Colonic mucosa (tissue), 4 donors: ENCODE measurements around the gene AARSD1. TPM values are rescaled to one million over a fixed set of nuclear protein-coding genes. Genes with fewer than 3 reads are reported as not detected.

Experiments used
- DNase-seq: peaks from one replicate; pipeline ENCODE4 v3.0.0-alpha.2; 2020
- H3K27ac ChIP-seq: fragments of 200-600 bp; one replicate; pipeline ENCODE4 v1.8.0; 2021
- H3K27me3 ChIP-seq: fragments of 200-600 bp; one replicate; pipeline ENCODE4 v1.8.0; 2021
- H3K36me3 ChIP-seq: fragments of 200-600 bp; one replicate; pipeline ENCODE4 v1.8.0; 2021
- H3K4me1 ChIP-seq: fragments of 200-600 bp; one replicate; pipeline ENCODE4 v1.8.0; 2021; ENCODE audit warnings: mild to moderate bottlenecking
- H3K4me3 ChIP-seq: fragments of 200-600 bp; one replicate; pipeline ENCODE4 v1.8.0; 2021
- H3K9ac ChIP-seq, 2 donors: one replicate each; pipeline ENCODE4 v1.7.0; 2013; ENCODE audit warnings: control low read depth in 2 of 2, low read depth in 2 of 2, low read length in 2 of 2
- H3K9me3 ChIP-seq: fragments of 200-600 bp; one replicate; pipeline ENCODE4 v1.8.0; 2021
- intact Hi-C: fragments of 100-400 bp; cut with DNase I; formaldehyde crosslinking; loops from one replicate; pipeline ENCODE4 v1.14.1; 2022
- total RNA-seq, 2 donors: library from RNA; stranded (reverse); fragmentation: NEBNext Ultra II Directional in 1 of 2; extraction: Animal tissue kit (Norgen Biotek cat#: 25700) in 1 of 2; gene quantifications; one replicate each; pipeline ENCODE4 v1.2.1, GENCODE V29; 2021
- TF ChIP-seq, protein P1 (sequence below): fragments of 200-600 bp; IDR thresholded peaks from one replicate; pipeline ENCODE4 v1.8.0; 2022; ENCODE audit warnings: antibody characterized with exemption, mild to moderate bottlenecking
- donor health status: healthy.
- donor health status: DM: no; HTN: no; CAD: no.
- donor health status: DM: no; HTN: no; CAD: no.

AARSD1 gene
- total RNA-seq, 2 donors from 2014 or later: 19.8 to 34.3 TPM

DNA sequence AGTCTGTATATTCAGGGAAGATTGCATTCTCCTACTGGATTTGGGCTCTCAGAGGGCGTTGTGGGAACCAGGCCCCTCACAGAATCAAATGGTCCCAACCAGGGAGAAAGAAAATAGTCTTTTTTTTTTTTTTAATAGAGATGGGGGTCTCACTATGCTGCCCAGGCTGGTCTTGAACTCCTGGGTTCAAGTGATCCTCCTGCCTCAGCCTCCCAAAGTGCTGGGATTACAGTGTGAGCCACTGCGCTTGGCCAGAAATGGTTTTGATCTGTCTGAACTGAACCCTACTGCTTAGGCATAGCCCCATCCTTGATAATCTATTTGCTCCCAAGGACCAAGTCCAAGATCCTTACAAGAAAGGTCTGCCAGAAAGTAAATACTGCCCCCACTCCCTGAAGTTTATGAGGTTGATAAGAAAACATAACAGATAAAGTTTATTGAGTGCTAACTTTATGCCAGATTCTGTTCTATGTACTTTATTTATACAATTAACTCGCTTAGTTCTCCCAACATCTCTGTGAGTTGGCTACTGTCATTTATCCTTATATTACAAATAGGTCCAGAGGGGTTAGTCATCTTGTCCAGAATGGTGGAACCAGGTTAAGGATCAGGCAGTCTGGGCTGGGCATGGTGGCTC is 50.2 kb downstream of the AARSD1 start:
- Histone ChIP-seq H3K9ac (no peak overlapping the region), H3K27me3 (peaks cover 38% of the 10 kb centered on the region), H3K36me3 (no peaks in the 10 kb centered on the region), H3K9me3 (no peaks in the 10 kb centered on the region), H3K27ac (no peak overlapping the region), H3K4me3 (no peak overlapping the region), H3K4me1 (no peaks in the 10 kb centered on the region)
- TF ChIP-seq, protein P1, sequence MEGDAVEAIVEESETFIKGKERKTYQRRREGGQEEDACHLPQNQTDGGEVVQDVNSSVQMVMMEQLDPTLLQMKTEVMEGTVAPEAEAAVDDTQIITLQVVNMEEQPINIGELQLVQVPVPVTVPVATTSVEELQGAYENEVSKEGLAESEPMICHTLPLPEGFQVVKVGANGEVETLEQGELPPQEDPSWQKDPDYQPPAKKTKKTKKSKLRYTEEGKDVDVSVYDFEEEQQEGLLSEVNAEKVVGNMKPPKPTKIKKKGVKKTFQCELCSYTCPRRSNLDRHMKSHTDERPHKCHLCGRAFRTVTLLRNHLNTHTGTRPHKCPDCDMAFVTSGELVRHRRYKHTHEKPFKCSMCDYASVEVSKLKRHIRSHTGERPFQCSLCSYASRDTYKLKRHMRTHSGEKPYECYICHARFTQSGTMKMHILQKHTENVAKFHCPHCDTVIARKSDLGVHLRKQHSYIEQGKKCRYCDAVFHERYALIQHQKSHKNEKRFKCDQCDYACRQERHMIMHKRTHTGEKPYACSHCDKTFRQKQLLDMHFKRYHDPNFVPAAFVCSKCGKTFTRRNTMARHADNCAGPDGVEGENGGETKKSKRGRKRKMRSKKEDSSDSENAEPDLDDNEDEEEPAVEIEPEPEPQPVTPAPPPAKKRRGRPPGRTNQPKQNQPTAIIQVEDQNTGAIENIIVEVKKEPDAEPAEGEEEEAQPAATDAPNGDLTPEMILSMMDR: no peak
- intact Hi-C loops: no loop called here
- DNase-seq: no peak

DNA sequence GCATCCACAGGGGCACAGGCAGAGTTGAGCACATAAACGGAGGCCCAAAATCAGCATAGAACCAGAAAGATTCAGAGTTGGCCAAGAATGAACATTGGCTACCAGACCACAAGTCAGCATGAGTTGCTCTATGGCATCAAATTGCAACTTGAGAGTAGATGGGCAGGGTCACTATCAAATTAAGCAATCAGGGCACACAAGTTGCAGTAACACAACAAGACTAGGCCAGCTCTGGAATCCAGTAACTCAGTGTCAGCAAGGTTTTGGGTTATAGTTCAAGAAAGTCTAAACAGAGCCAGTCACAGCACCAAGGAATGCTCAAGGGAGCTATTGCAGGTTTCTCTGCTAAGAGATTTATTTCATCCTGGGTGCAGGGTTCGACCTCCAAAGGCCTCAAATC is 50.7 kb downstream of the AARSD1 start:
- DNase-seq: no peak

DNA sequence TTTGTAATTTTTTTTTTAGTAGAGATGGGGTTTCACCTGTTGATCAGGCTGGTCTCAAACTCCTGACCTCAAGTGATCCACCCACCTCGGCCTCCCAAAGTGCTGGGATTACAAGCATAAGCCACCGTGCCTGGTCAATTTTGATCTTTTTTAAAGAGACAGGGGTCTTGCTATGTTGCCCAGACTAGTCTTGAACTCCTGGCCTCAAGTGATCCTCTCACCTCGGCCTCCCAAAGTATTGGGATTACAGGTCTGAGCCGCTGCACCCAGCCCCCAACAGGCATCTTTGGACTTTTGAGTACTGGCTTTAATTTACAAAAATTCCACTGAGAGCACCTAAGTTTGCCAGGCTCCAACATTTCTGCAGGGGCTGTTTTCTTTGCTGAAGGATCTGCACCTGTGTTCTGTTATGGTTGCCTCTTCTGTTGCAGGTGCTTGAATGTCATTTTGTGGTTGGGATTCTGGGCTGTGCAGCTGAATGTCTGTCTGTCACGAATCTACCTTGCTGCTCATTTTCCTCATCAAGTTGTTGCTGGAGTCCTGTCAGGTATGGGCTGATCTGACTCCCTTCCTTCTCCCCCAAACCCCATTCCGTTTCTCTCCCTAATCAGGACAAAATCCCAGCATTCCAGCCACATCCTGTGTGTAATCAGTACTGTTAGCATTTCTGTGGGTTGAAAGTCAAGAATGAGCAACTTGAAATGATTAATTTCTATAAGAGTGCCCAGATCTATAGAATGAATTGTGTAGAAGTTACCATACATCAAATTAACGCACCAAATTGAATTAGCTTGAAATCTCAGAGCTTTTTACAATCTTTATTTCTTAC is 55.2 kb downstream of the AARSD1 start:
- Histone ChIP-seq H3K4me3 (no peak overlapping the region), H3K9me3 (no peaks in the 10 kb centered on the region), H3K27ac (no peak overlapping the region), H3K27me3 (peaks cover 27% of the 10 kb centered on the region), H3K4me1 (no peaks in the 10 kb centered on the region), H3K9ac (no peak overlapping the region), H3K36me3 (no peaks in the 10 kb centered on the region)
- intact Hi-C loops: no loop called here
- no peak for DNase-seq
- TF ChIP-seq, protein P1: no peak

More for the DNA sequence above, 50.7 kb downstream of the AARSD1 start:
- Histone ChIP-seq H3K27me3 (peaks cover 42% of the 10 kb centered on the region), H3K36me3 (no peaks in the 10 kb centered on the region), H3K4me1 (no peaks in the 10 kb centered on the region), H3K9ac (no peak overlapping the region), H3K4me3 (no peak overlapping the region), H3K27ac (no peak overlapping the region), H3K9me3 (no peaks in the 10 kb centered on the region)
- intact Hi-C loops: no loop called here
- TF ChIP-seq, protein P1: no peak

DNA sequence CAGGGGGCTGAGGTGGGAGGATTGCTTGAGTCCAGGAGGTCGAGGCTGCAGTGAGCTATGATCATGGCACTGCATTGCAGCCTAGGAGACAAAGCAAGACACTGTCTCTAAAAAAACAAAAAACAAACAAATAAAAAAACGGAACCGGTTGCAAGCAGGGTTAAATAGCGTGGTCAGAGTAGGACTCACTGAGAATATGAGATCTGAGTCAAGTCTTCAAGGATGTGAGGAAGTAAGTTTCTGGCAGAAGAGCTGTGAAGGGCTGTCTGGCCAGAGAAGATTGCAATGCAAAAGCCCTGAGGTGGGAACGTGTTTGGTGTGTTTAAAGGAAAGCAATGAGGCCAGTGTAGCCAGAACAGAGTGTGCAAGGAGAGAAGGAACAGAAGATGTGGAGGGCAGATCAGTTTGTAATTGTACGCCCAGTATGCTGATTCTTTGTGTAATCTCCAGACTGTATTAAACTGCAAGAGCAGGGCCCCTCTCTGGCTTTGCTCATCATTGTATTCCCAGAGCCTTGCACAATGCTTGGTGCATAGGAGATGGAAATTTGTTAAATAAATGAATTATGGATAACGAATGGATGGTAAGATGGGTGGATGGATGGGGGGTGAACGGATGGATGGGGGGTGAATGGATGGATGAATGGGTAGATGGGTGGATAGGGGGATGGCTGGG is 57.3 kb downstream of the AARSD1 start:
- intact Hi-C loops: no loop called here
- Histone ChIP-seq H3K4me3 (no peak overlapping the region), H3K9ac (no peak overlapping the region), H3K9me3 (no peaks in the 10 kb centered on the region), H3K27me3 (peaks cover 17% of the 10 kb centered on the region), H3K27ac (no peak overlapping the region), H3K4me1 (no peaks in the 10 kb centered on the region), H3K36me3 (no peaks in the 10 kb centered on the region)
- DNase-seq: no peak
- TF ChIP-seq, protein P1: no peak

DNA sequence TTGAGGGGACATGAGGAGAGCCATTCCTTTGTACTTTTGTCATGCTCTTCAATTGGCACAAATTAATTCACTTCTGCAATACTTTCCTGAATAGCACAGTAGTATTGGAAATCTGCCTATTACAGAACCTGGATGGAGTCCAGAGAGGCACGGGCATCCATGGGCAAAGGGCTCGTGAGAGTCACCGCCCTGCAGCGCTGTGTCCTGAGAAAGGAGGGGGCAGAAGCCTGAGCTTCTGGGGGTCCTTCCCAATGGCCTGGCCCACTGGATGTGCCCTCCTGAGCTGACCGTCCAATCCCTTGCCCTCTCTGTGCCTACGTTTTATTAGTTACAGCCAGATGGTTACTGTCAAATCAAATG is 60.2 kb downstream of the AARSD1 start:
- H3K9ac ChIP-seq: no peak overlapping the region
- no peaks in the 10 kb centered on the region for H3K4me1 ChIP-seq
- no peaks in the 10 kb centered on the region for H3K36me3 ChIP-seq
- intact Hi-C loops: no loop called here
- H3K27ac ChIP-seq: no peak overlapping the region
- TF ChIP-seq, protein P1: no peak
- H3K9me3 ChIP-seq: no peaks in the 10 kb centered on the region
- no peak overlapping the region for H3K4me3 ChIP-seq
- peaks cover 20% of the 10 kb centered on the region for H3K27me3 ChIP-seq
- DNase-seq: no peak
